IPS DF 4.7 (cell line): ENCODE results near the gene CIAO2B.
"Not testable (repeated sequence)": the region's sequence is repeated elsewhere in the genome, so short reads cannot be mapped to it uniquely, and the experiment has no call there.

ENCODE experiments used
- DNase-seq: peaks from one replicate; pipeline ENCODE4 v3.0.0-alpha.2; 2013; ENCODE audit warnings: low spot score; ENCODE audit errors: extremely low read depth

The CIAO2B gene

GRCh38 chr16:66934138-66934838 lies at the start of gene CIAO2B:
Gene CIAO2B, minus strand, starts transcription at chr16:66934402. Its CDS starts 38 bp downstream, at chr16:66934364.
- DNase-seq, result no peak

GRCh38 chr16:66983033-66983432 lies 48.8 kb upstream of the CIAO2B start:
- DNase-seq, result no peak

- no peak for DNase-seq
Measured at GRCh38 chr16:66979011-66979717, 45.0 kb upstream of the CIAO2B start.

- DNase-seq, result peak; percentile 60
Measured at GRCh38 chr16:66977341-66978113, 43.3 kb upstream of the CIAO2B start.

- DNase-seq, result no peak
Measured at GRCh38 chr16:66976746-66977145, 42.5 kb upstream of the CIAO2B start.

GRCh38 chr16:66975302-66975893 lies 41.2 kb upstream of the CIAO2B start:
- DNase-seq, result no peak

GRCh38 chr16:66974932-66975246 lies 40.7 kb upstream of the CIAO2B start:
- not testable (repeated sequence) for DNase-seq

- DNase-seq, result not testable (repeated sequence)
Measured at GRCh38 chr16:66974156-66974931, 40.1 kb upstream of the CIAO2B start.

GRCh38 chr16:66973716-66974115 lies 39.5 kb upstream of the CIAO2B start:
- no peak for DNase-seq

GRCh38 chr16:66972983-66973382 lies 38.8 kb upstream of the CIAO2B start:
- DNase-seq, result no peak

GRCh38 chr16:66970775-66971720 lies 36.8 kb upstream of the CIAO2B start:
- DNase-seq, result no peak

GRCh38 chr16:66968847-66969246 lies 34.6 kb upstream of the CIAO2B start:
- no peak for DNase-seq

GRCh38 chr16:66964049-66964448 lies 29.8 kb upstream of the CIAO2B start:
- no peak for DNase-seq

GRCh38 chr16:66961914-66962313 lies 27.7 kb upstream of the CIAO2B start:
- no peak for DNase-seq

- DNase-seq, result peak; percentile 87
Measured at GRCh38 chr16:66961065-66961744, 27.0 kb upstream of the CIAO2B start, which contains the start of gene CES3. Gene CES3, plus strand, starts transcription at chr16:66961266. Its CDS starts 42 bp downstream, at chr16:66961308.

- DNase-seq, result no peak
Measured at GRCh38 chr16:66960270-66960669, 26.1 kb upstream of the CIAO2B start.

GRCh38 chr16:66959704-66960161 lies 25.5 kb upstream of the CIAO2B start:
- DNase-seq, result no peak

GRCh38 chr16:66958857-66959703 lies 24.9 kb upstream of the CIAO2B start:
- no peak for DNase-seq
